ENCODE data around the gene ARFGEF3.
"Not testable (repeated sequence)": the region's sequence is repeated elsewhere in the genome, so short reads cannot be mapped to it uniquely, and the experiment has no call there.

ARFGEF3 gene

DNA sequence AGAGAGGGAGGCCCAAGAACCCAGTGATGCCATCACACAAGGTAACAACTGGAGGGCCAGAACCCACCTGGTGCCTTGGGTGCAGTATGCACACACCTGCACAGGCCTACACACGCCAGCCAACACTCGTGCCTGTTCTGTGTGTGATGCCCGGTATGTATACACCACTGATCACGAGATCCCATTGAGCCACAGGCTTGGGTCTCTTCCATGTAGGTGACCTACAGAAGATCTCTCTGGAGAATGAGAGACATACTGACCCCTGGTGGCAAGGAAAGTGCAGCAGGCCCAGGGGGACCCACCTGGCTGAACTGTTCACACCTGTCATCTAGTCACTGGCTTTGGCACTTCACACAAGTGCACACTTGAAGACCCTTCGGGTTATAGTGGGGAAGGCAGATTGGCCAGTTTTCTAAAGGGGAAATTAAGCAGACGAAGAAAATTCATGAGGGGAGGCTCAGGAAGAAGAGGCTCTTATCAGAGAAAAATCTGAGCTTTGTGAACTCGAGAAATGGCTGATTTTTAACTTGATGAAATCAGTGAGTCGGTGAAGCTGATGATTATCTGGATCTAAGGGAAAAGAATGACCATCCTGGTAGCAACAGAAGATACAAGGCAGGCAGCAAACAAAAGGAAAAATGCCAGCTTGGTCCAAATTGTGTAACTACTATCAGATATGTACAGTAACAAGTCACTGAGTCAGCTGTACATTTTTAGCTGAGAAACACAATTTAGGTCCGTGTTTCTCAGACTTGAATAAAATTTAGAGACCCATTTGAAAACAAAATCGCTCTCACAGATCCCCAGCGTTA is 125.6 kb downstream of the ARFGEF3 start:
- peak; percentile 79 for DNase-seq

DNA sequence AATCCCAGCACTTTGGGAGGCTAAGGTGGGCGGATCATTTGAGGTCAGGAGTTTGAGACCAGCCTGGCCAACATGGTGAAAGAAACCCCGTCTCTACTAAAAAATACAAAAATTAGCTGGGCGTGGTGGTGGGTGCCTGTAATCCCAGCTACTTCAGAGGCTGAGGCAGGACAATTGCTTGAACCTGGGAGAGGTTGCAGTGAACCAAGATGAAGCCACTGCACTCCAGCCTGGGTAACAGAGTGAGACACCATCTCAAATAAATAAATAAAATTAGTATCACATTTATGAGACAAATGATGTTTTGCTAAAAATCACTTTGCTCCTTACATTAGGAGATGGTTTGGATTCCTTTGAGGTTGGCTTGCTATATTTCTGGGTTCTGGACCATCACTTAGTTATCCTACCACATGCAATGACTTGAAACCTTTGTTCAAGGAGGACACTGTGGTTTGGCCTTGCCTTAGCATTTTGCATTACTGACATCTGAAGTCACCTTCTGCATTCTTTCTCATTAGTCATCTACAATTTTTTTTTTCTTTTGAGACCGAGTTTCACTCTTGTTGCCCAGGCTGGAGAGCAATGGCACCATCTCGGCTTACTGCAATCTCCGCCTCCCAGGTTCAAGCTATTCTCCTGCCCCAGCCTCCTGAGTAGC is 126.8 kb downstream of the ARFGEF3 start:
- DNase-seq = not testable (repeated sequence)

DNA sequence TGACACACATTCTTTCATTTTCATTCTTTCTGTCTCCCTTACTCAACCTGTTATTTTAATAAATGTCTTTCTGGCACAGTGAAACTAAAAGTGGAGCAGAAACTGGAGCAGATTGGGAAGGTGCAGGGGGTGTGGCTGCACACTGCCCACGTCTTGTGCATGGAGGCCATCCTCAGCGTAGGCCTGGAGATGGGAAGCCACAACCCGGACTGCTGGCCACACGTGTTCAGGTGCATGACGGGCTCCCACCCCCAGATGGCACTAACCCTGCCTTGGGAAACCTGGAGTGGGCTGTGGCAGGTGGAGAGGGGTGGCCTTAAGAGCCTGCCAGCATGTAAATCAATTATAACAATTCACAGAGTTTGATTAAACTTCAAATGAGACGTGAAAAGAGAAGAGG is 128.0 kb downstream of the ARFGEF3 start:
- peak; percentile 65 for DNase-seq

DNA sequence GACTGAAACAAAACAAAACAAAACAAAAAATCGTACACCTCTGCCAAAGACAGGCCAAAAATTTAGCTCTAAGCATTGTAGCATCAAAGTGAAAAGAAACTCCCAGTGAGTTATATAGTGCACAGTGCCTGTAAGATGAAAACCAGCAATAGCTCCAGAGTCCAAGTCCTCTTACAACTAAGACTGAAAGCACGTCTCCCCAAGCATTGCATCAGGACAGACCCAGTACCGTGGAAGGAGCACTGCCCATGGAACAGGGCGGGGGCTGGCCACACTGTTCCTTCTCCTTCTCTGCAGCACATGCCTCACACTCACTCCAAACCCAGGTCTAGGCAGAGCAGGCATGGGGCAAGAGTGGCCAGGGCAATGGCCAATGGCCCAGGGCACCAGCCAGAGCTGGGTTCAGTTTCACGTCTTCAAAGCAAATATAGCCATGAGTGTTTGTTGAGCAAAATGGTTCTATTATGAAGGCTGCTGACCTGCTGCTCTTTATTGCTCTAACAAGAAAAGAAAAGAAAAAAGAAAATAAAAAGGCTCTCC is 128.8 kb downstream of the ARFGEF3 start:
- no peak for DNase-seq

DNA sequence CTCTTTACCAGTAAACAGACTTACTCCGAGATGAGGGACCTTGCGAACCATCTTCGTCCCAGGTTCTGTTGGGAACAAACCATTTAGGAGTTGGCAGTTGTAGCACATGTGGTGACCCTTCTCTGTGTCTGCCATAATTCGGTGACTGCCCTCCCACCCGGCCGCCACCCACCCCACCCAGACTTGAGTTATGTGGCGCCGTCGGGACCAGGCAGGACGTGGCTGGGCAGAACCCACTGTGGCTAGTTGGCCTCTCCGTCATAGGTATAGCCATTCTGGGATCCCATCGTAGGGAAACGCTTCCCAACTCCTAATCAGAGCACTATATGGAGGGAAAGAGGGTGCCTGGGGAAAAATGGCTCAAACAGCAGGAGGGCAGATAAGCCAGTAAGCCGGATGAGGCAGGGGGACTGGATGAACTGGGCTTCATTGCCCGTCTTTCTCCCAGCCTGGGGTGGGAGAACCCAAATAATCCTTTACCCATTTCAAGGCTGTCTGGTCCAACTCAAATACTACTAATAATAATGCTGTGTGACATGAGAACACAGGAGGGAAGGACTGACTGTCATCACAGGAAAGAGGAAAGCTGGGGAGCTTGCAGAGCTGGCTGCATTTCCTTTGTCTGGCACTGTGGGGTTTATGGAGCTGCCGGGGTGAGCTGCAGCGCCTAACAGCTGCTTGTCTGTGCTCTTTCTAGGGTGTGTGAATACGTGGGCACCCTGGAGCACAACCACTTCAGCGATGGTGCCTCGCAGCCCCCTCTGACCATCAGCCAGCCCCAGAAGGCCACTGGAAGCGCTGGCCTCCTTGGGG is 129.5 kb downstream of the ARFGEF3 start:
- peak; percentile 18 for DNase-seq

DNA sequence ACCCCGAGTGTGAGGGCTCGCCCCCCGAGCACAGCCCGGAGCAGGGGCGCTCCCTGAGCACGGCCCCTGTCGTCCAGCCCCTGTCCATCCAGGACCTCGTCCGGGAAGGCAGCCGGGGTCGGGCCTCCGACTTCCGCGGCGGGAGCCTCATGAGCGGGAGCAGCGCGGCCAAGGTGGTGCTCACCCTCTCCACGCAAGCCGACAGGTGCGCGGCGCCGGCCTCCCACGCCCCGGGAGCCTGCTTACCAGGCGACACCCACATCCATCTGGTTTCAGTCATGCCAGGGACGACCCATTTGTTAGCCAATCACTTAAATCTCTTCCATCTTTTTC is 130.1 kb downstream of the ARFGEF3 start:
- no peak for DNase-seq

DNA sequence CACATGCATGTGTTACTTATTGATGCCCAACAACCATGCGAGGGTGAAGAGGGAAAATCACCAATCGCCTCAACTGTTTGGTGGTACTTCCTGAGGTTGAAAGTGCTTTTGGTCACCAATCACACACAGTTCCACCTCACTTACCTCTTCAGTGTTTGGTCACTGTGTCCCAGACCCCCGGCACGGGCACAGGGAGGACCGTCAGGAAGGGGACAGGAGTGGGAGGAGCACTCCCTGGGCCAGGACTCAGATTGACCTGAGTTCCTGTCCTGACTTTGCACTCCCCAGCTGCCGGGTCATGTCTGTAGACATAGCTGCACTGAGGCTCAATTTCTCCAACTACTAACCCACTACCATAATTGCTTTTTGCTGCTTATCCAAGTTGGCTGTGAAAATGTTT is 130.7 kb downstream of the ARFGEF3 start:
- DNase-seq = no peak

DNA sequence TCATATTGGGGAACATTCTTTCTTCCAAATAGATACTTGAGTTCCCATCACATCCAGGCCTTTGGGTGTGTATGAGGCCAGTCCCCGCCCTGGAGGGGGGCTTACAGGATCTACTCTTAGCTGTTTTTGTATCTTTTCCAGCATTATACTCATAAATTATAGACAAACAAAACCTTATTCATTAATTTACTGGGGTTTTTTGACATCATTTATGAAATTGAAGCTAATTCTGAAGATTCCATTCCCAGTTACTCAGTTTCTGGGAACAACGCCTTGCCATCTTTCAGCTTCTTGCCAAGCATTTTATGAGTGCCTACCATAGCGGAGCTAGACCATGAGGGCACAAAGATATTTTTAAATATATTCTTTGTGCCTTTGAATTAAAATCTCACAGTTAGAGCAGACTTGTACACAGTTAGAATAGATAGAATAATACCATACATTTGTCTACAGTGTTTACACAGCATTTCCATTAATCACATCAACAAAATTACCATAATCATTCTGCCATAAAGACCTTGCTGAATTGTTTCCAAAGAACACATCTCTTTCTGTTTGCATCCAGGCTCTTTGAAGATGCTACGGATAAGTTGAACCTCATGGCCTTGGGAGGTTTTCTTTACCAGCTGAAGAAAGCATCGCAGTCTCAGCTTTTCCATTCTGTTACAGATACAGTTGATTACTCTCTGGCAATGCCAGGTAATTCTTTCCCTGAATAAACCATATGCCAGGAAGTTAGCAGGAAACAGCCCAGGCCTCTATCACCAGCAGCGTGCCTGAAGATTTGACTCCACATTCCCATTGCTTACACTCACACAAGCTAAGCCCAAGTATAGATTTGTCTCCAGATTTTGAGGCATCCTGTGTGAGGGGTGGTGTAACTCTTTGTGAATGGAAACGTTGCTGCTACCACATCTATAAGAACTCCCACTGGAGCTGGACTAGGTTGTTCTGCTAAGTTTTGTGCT is 132.0 kb downstream of the ARFGEF3 start:
- DNase-seq = peak; percentile 88

DNA sequence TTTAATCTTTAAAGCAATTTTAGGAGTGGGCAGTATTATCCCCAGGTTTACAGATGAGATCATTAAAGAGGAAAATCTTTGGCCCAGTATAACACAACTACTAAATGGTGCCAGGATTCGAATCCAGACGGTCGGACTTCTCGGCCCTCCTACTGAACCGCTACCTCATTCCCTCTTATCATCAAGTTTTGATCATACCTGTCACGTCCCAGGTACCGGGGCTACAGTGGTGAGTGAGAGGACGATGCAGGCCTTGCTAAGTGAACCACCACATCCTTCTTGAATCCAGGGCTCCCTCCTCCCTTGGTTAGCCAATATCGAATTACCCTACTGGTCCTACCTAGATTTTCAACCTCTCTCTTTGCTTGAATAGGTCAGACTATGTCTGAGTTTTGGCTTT is 134.6 kb downstream of the ARFGEF3 start:
- DNase-seq = no peak

DNA sequence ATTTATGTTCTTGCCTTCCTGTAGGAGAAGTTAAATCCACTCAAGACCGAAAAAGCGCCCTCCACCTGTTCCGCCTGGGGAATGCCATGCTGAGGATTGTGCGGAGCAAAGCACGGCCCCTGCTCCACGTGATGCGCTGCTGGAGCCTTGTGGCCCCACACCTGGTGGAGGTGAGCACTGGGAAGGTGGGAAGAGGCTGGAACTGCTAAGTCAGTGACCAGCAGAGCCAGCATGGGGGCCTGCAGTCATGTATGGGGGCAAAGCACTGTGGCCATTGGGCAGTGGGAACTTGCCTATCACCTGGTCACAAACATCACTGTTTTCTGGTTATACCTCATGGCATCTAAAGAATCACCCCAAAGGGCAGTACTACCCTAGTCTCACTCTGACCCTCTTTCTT is 135.0 kb downstream of the ARFGEF3 start:
- DNase-seq = no peak

DNA sequence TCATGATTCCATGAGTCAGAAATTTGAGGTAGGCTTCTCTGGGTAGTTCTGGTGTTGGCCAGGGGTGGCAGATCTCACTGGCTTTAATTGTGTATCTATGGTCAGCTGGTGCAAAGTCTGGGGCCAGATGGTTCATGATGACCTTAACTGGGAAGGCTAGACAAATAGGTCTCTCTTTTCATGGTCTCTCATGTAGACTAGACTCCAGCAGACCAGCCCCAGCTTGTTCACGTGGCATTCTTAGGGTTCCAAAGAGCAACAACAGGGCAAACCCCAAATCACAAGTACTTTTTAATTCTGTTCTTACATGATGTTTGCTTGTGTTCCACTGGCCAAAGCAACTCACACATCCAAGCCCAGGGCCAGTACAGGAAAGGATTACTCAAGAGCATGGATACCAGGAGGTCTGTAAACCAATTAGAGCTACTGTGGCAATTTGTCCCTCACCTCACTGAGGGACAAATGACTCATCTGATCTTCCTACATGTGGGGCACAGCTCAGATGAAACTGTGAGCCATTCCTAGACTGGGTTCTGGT is 136.1 kb downstream of the ARFGEF3 start:
- DNase-seq = no peak

DNA sequence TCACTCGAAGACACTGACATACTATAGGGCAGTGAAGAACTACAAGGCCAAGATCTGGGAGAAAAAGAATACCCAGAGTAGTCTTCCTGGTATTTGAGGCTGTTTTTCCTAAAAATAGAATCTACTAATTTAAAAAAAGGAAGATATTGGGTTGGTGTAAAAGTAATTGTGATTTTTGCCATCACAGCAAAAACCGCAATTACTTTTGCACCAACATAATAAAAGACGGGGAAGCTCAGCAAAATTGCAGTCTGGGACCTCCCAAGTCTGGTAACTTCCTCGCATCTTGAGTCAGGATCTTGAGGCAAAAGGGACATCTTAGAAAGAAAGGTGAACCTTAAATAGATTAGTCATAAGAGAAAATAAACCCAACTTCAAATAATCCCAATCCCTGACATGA is 138.7 kb downstream of the ARFGEF3 start:
- no peak for DNase-seq

DNA sequence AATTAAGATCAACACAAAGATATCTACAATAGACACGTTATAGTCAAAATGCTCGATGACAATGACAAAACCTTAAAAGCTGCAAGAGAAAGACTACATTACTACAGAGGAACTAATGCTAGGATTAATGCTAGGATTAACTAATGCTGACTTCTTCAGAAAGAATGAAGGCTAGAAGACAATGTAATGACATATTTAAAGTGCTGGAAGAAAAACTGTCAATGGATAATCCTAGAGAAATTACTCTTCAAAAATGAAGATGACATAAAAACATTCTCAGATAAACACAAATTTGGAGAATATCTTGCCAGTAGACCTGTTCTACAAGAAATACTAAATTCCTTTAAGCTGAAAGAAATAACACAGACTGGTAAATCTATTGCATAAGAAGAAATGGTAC is 140.8 kb downstream of the ARFGEF3 start:
- no peak for DNase-seq

DNA sequence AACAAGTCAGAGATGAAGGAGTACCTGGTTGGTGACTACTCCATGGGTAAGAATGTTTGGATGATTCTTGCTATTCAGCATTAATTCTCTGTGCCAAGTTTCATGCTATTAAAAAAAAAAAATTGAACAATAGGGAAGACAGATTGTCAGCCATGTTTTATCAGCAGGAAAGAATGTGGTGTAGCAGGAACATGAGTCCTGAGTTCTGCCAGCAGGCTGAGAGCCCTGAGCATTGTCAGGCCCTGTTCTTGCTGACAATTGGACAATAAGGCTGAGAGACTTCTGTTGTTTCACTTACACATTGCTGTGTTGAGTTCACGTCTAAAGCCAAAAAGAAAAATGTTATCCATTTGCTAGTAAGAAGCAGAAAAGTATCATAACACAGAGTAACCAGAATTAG is 145.6 kb downstream of the ARFGEF3 start:
- no peak for DNase-seq

DNA sequence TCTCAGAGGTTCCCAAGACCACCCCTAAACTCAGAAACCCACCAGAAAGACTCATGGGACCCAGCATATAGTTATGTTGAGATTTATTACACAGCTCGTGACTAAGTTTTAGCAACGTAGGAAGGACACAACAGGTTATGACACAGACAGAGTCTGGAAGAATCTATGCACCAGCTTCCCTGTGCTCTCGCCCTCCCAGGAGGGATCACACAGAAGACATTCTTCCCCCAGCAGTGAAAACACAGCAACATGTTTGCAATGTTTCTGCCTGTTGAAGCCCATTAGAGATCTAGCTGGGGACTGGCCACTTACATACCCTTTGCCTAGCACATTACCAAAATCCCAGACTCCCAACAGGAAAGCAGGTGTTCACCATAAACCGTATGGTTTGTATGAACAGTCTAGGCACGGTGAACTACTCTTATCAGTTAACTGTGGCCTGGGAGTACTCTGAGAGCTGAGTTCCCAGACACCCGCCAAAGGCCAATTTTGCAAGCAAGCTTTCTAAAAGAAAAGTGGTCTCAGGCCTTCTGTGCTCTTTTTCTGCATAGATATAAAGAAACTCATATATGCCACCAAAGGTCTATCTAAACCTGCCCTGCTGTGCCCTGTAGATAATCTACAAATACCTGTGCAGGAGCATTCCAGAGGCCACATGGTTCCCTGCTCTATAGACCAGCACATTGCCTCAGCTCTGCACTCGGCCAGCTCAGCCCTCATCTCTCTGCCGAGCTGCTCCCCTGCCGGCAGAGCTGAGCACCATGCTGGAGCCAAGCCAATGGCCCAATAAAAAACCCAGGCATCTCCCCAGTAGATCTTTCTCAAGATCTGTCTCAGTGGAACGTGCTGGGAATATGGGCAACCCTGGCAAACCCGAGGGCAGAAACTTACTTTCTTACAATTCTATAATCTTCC is 146.3 kb downstream of the ARFGEF3 start:
- peak; percentile 71 for DNase-seq

DNA sequence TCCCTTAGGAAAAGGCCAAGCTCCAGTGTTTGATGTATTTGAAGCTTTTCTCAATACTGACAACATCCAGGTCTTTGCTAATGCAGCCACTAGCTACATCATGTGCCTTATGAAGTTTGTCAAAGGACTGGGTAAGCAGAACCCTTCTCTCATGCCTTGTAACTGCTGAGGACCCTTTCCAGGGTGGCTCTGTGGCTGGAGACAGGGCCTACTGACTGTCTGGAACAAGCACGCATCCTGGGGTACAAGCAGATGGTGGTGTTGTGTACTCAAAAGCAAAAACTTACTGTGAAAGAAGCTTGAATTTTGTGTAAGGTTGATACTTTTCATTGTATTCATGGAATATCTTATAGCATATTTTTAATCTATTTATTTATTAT is 147.0 kb downstream of the ARFGEF3 start:
- no peak for DNase-seq

DNA sequence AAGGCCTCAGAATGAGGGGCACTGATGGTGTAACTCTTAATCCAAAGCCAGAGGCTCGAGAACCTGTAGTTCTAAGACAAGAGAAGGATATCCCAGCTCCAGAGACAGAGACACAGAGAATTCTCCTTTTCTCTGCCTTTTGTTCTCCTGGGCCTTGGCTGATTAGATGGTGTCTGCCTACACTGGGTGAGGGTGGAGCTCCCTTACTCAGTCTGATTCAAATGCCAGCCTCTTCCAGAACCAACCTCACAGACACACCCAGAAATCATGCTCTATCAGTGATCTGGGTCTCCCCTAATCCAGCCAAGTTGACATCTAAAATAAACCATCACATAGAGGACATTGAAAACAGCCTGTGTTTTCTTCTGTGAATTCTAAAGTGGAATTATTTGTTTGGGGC is 148.0 kb downstream of the ARFGEF3 start:
- peak; percentile 79 for DNase-seq

DNA sequence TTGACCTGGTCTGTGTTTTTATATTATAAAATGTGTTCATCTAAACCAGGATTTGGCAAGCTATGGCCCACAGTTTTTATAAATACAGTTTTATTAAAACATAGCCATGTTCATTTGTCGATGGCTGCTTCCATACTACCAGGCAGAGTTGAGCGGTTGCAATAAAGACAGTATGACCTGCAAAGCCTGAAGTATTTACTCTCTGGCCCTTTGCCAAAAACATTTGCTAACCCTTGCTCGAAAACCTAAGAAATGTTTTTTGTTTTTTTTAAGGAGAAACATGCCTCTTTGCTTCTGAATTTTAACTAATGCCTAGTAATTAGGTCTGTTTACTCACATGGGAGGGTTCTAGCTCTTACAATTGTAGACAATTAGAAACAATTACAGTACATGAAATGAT is 148.6 kb downstream of the ARFGEF3 start:
- DNase-seq = peak; percentile 98

DNA sequence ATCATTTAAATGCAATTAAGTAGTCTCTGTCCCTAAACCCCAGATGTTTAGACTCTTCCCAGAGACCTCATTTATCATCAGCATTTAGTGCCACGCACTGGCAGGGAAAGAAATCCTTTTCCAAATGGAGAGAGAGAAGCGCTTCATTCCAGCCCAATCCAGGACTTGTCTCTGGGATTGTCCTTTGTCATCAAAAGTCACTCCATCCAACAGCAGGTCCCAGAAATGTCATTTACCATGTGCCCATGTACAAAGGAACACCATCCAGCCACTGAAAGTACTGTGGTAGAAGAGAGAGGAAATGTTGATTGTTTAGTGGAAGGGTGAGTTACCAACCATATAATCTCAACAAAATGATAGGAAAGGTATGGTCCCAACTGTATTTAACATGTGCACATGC is 149.1 kb downstream of the ARFGEF3 start:
- peak; percentile 83 for DNase-seq

DNA sequence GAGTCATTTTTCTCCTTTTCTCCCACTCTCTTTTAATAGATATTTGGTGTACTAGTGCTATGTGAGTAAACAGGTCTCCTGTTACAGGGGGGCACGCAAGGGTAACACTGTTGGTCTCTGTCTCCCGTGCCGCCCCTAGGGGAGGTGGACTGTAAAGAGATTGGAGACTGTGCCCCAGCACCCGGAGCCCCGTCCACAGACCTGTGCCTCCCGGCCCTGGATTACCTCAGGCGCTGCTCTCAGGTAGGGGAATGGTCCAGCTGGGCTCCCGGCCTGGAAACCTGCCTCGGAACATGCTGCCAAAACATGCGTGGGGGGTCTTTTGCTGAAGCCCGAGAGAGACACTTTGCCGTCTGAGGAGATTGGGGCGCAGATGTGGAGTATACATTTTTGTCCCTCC is 149.5 kb downstream of the ARFGEF3 start:
- DNase-seq = no peak
